CD4-positive, alpha-beta T cell (primary cell): Measurements from ENCODE around the gene CD4. TPM values are rescaled to one million over a fixed set of nuclear protein-coding genes. Genes with fewer than 3 reads are reported as not detected.

ENCODE experiments used
- ATAC-seq: fragments of 200-7000 bp; cut with Tn5 transposase; one replicate; pipeline ENCODE4 v1.10.0; 2022; ENCODE audit warnings: mild to moderate bottlenecking; ENCODE audit not compliant: poor library complexity
- CTCF ChIA-PET: fragments of 350-600 bp; sonication (Branson Sonifier 250); formaldehyde crosslinking; loops from one replicate; lab custom pipeline; 2021; ENCODE audit warnings: antibody characterized with exemption, inconsistent platforms; lab: Charles Lee
- POLR2A ChIA-PET: fragments of 350-600 bp; sonication (Branson Sonifier 250); formaldehyde crosslinking; loops from one replicate; lab custom pipeline; 2021; ENCODE audit warnings: antibody characterized with exemption, inconsistent platforms; lab: Charles Lee
- DNase-seq, 14 experiments: peaks; one replicate each; pipeline ENCODE4 v3.0.0-alpha.2; 2013 to 2020; ENCODE audit warnings: mixed read lengths in 2 of 14
- H3K27ac ChIP-seq, 2 donors: one replicate each; pipeline versions ENCODE4 v1.5.1 to v1.7.0; 2013; ENCODE audit warnings: low read length in 2 of 2, low read depth in 1 of 2, mild to moderate bottlenecking in 1 of 2
- H3K27me3 ChIP-seq, 2 experiments: 1 replicate in 1 of 2; 2 replicates in 1 of 2; pipeline versions ENCODE4 v1.6.1 to v1.7.0; 2013; ENCODE audit warnings: low read length in 2 of 2, control low read depth in 1 of 2, mild to moderate bottlenecking in 1 of 2, moderate library complexity in 1 of 2; ENCODE audit not compliant: insufficient read depth in 2 of 2, control insufficient read depth in 1 of 2
- H3K36me3 ChIP-seq: one replicate; pipeline ENCODE4 v1.6.1; 2013; ENCODE audit warnings: low read length, control low read depth; ENCODE audit not compliant: insufficient read depth
- H3K4me1 ChIP-seq: one replicate; pipeline ENCODE4 v1.6.1; 2013; ENCODE audit warnings: low read length, control low read depth; ENCODE audit not compliant: insufficient read depth
- H3K4me3 ChIP-seq: one replicate; pipeline ENCODE4 v1.5.1; 2013; ENCODE audit warnings: mild to moderate bottlenecking, low read length, moderate library complexity
- H3K9me3 ChIP-seq, 2 experiments: 1 replicate in 1 of 2; 2 replicates in 1 of 2; pipeline versions ENCODE4 v1.6.1 to v1.7.0; 2013; ENCODE audit warnings: low read length in 2 of 2, mild to moderate bottlenecking in 2 of 2, control low read depth in 1 of 2, moderate library complexity in 1 of 2; ENCODE audit not compliant: control insufficient read depth in 1 of 2, insufficient read depth in 1 of 2
- H3K27ac Mint-ChIP-seq: one replicate; pipeline ENCODE4 v1.8.0; 2020; ENCODE audit warnings: mixed read lengths
- H3K27me3 Mint-ChIP-seq: one replicate; pipeline ENCODE4 v1.8.0; 2021; ENCODE audit warnings: mixed read lengths
- H3K36me3 Mint-ChIP-seq: one replicate; pipeline ENCODE4 v1.8.0; 2021; ENCODE audit warnings: low read depth, mixed read lengths
- H3K4me1 Mint-ChIP-seq: one replicate; pipeline ENCODE4 v1.8.0; 2021; ENCODE audit warnings: low read depth, mixed read lengths
- H3K4me3 Mint-ChIP-seq: one replicate; pipeline ENCODE4 v1.8.0; 2020; ENCODE audit warnings: mild to moderate bottlenecking, mixed read lengths
- H3K9me3 Mint-ChIP-seq: one replicate; pipeline ENCODE4 v1.8.0; 2020; ENCODE audit warnings: mixed read lengths
- intact Hi-C, 2 experiments: fragments of 100-400 bp; cut with DNase I in 1 of 2; cut with micrococcal nuclease in 1 of 2; formaldehyde crosslinking; loops; one replicate each; pipeline versions ENCODE4 v1.15.1 to v1.9.0; 2023 to 2025; cut with DNase I, micrococcal nuclease
- total RNA-seq, 174 experiments: library from RNA in 2 of 174; stranded (reverse) in 2 of 174; gene quantifications; one replicate each; pipeline ENCODE4 v1.2.3 and lab custom pipeline; 2021 to 2026
- TF ChIP-seq, protein P1 (sequence below): fragments of 200-600 bp; IDR thresholded peaks from one replicate; pipeline ENCODE4 v1.8.0; 2022; ENCODE audit warnings: antibody characterized with exemption, mild to moderate bottlenecking

CD4 gene
- total RNA-seq, 2 experiments from 2014 or later, result 134 to 136 TPM

DNA sequence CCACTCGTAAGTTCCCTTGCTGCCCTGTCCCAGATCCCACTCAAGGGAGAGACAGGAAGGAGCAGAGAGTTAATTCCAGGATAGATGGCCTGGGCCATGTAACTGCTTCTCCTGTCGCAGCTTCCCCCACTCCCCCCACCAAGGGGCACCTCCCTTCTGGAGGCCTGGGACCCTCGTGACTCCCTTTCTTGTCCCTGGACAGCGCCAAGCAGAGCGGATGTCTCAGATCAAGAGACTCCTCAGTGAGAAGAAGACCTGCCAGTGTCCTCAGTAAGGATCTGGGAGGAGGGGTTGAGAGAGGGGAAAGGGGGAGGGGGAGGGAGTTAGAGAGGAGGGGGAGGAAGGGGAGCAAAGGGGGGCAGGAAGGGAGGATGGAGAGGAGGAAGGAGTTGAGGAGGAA lies 29.3 kb downstream of the CD4 start:
- ATAC-seq (no peak), DNase-seq (peak in 1 of 14 experiments; percentile 1)
- H3K4me1 Mint-ChIP-seq, result peaks cover 10% of the 10 kb centered on the region
- POLR2A ChIA-PET, result no interaction called here
- intact Hi-C loops, result no loop called here
- peaks cover 19% of the 10 kb centered on the region for H3K4me1 ChIP-seq
- H3K36me3 ChIP-seq, result peaks cover 62% of the 10 kb centered on the region
- H3K4me3 ChIP-seq, result no peak overlapping the region
- no peak overlapping the region for H3K27ac ChIP-seq
- peaks cover 14% of the 10 kb centered on the region for H3K27me3 Mint-ChIP-seq
- peaks cover 72% of the 10 kb centered on the region for H3K36me3 Mint-ChIP-seq
- H3K4me3 Mint-ChIP-seq, result no peak overlapping the region
- no peak overlapping the region for H3K27ac Mint-ChIP-seq
- no peaks in the 10 kb centered on the region for H3K9me3 Mint-ChIP-seq
- no peaks in the 10 kb centered on the region for H3K9me3 ChIP-seq
- TF ChIP-seq, protein P1, sequence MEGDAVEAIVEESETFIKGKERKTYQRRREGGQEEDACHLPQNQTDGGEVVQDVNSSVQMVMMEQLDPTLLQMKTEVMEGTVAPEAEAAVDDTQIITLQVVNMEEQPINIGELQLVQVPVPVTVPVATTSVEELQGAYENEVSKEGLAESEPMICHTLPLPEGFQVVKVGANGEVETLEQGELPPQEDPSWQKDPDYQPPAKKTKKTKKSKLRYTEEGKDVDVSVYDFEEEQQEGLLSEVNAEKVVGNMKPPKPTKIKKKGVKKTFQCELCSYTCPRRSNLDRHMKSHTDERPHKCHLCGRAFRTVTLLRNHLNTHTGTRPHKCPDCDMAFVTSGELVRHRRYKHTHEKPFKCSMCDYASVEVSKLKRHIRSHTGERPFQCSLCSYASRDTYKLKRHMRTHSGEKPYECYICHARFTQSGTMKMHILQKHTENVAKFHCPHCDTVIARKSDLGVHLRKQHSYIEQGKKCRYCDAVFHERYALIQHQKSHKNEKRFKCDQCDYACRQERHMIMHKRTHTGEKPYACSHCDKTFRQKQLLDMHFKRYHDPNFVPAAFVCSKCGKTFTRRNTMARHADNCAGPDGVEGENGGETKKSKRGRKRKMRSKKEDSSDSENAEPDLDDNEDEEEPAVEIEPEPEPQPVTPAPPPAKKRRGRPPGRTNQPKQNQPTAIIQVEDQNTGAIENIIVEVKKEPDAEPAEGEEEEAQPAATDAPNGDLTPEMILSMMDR, result no peak
- peaks cover 0 to 5% of the 10 kb centered on the region in 2 experiments for H3K27me3 ChIP-seq
- CTCF ChIA-PET, result no interaction called here

DNA sequence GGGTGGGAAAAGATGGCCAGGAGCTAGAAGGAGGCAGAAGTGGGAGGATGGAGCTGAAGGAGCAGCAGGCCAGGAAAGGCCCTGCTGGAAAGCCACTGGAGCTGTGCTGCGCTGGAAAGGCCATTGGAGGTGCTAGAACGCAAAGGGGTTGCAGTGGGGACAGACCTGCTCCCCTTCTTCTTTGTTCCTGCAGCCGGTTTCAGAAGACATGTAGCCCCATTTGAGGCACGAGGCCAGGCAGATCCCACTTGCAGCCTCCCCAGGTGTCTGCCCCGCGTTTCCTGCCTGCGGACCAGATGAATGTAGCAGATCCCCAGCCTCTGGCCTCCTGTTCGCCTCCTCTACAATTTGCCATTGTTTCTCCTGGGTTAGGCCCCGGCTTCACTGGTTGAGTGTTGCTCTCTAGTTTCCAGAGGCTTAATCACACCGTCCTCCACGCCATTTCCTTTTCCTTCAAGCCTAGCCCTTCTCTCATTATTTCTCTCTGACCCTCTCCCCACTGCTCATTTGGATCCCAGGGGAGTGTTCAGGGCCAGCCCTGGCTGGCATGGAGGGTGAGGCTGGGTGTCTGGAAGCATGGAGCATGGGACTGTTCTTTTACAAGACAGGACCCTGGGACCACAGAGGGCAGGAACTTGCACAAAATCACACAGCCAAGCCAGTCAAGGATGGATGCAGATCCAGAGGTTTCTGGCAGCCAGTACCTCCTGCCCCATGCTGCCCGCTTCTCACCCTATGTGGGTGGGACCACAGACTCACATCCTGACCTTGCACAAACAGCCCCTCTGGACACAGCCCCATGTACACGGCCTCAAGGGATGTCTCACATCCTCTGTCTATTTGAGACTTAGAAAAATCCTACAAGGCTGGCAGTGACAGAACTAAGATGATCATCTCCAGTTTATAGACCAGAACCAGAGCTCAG lies 30.0 kb downstream of the CD4 start:
- Mint-ChIP-seq H3K4me3 (no peak overlapping the region), H3K9me3 (no peaks in the 10 kb centered on the region), H3K27me3 (peaks cover 14% of the 10 kb centered on the region), H3K4me1 (peaks cover 10% of the 10 kb centered on the region), H3K36me3 (peaks cover 65% of the 10 kb centered on the region), H3K27ac (no peak overlapping the region)
- Histone ChIP-seq H3K4me3 (no peak overlapping the region), H3K4me1 (peaks cover 19% of the 10 kb centered on the region), H3K36me3 (peaks cover 54% of the 10 kb centered on the region), H3K9me3 (no peaks in the 10 kb centered on the region), H3K27me3 (peaks cover 0 to 5% of the 10 kb centered on the region in 2 experiments), H3K27ac (no peak overlapping the region)
- no peak for ATAC-seq
- CTCF ChIA-PET, result no interaction called here
- DNase-seq, result peak in 1 of 14 experiments; percentile 1
- intact Hi-C loops, result no loop called here
- TF ChIP-seq, protein P1, result no peak
- POLR2A ChIA-PET, result interaction anchor here (1.2 to 2.4 kb wide), 2 partner anchors 32 to 37 kb away, joined by 3 to 16 read pairs; partner anchors contain the start of genes CDCA3 and USP5

DNA sequence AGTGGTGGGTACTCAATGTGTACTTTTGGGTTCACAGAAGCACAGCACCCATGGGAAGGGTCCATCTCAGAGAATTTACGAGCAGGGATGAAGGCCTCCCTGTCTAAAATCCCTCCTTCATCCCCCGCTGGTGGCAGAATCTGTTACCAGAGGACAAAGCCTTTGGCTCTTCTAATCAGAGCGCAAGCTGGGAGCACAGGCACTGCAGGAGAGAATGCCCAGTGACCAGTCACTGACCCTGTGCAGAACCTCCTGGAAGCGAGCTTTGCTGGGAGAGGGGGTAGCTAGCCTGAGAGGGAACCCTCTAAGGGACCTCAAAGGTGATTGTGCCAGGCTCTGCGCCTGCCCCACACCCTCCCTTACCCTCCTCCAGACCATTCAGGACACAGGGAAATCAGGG lies 30.8 kb downstream of the CD4 start:
- CTCF ChIA-PET, result no interaction called here
- no peak overlapping the region for H3K4me3 ChIP-seq
- POLR2A ChIA-PET, result interaction anchor here (0.9 to 2.4 kb wide), 5 partner anchors 9 to 96 kb away, joined by 3 to 16 read pairs (median 6); partner anchors contain the start of genes CDCA3, COPS7A, P3H3 and USP5
- intact Hi-C loops, result no loop called here
- H3K9me3 ChIP-seq, result no peaks in the 10 kb centered on the region
- peak in 1 of 14 experiments; percentile 1 for DNase-seq
- H3K4me1 Mint-ChIP-seq, result peaks cover 10% of the 10 kb centered on the region
- H3K9me3 Mint-ChIP-seq, result no peaks in the 10 kb centered on the region
- TF ChIP-seq, protein P1, result no peak
- no peak overlapping the region for H3K27ac ChIP-seq
- H3K27me3 ChIP-seq, result peaks cover 0 to 5% of the 10 kb centered on the region in 2 experiments
- H3K36me3 ChIP-seq, result peaks cover 46% of the 10 kb centered on the region
- H3K4me3 Mint-ChIP-seq, result no peak overlapping the region
- H3K27me3 Mint-ChIP-seq, result peaks cover 20% of the 10 kb centered on the region
- H3K36me3 Mint-ChIP-seq, result peaks cover 57% of the 10 kb centered on the region
- peak overlapping the region; percentile 69 for H3K27ac Mint-ChIP-seq
- peaks cover 21% of the 10 kb centered on the region for H3K4me1 ChIP-seq
- ATAC-seq, result no peak
